Right renal cortex interstitium (tissue), 3 donors: ENCODE measurements around the gene TMEM239. TPM values are rescaled to one million over a fixed set of nuclear protein-coding genes. Genes with fewer than 3 reads are reported as not detected.

Experiments
- DNase-seq, 3 donors: peaks; one replicate each; pipeline ENCODE4 v3.0.0-alpha.2; 2013; ENCODE audit warnings: low read depth in 3 of 3, low spot score in 2 of 3
- polyA plus RNA-seq, 3 donors: library from polyadenylated mRNA; unstranded; fragments of 120-200 nt; gene quantifications; one replicate each; pipeline ENCODE4 v1.2.1, GENCODE V29; 2013; ENCODE audit not compliant: insufficient read length in 3 of 3

Gene TMEM239
- polyA plus RNA-seq, 3 donors: 0.04 TPM; not detected in 2

GRCh38 chr20:2840967-2841531, 24.9 kb downstream of the TMEM239 start:
- DNase-seq: peak in 1 of 3 donors; percentile 13

- no peak for DNase-seq
Observed at GRCh38 chr20:2845607-2846006, 29.4 kb downstream of the TMEM239 start.

- no peak for DNase-seq
Observed at GRCh38 chr20:2846698-2847097, 30.5 kb downstream of the TMEM239 start.

- DNase-seq: no peak
Observed at GRCh38 chr20:2847802-2848201, 31.6 kb downstream of the TMEM239 start.

- no peak for DNase-seq
Observed at GRCh38 chr20:2849529-2849928, 33.4 kb downstream of the TMEM239 start.

- no peak for DNase-seq
Observed at GRCh38 chr20:2851086-2851485, 34.9 kb downstream of the TMEM239 start.

DNA sequence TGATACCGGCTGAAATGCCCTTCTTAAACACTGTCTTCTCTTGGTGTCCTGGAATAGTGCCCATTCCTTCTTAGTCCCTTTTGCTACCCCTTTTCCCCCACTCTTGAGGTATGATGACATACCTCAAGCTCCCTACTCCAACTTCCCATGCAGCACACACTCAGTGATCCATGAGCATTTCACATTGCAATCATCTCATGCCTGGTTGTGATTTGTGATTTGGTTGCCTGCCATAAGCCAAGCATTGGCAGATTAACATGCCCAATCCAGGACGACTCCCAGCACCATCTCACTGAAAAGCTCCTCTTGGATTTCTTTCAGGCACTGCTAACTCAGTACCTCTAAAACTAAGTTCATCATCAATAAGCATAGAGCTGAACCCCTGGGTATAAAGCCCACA, 42.4 kb downstream of the TMEM239 start:
- DNase-seq: no peak

- DNase-seq: no peak
Observed at GRCh38 chr20:2859330-2860121, 43.4 kb downstream of the TMEM239 start.

- DNase-seq: no peak
Observed at GRCh38 chr20:2864626-2865025, 48.5 kb downstream of the TMEM239 start.

- DNase-seq: no peak
Observed at GRCh38 chr20:2865101-2865500, 48.9 kb downstream of the TMEM239 start.

- DNase-seq: no peak
Observed at GRCh38 chr20:2865630-2866029, 49.5 kb downstream of the TMEM239 start.

GRCh38 chr20:2866236-2866635, 50.1 kb downstream of the TMEM239 start:
- DNase-seq: no peak

GRCh38 chr20:2867081-2867864, 51.1 kb downstream of the TMEM239 start:
- DNase-seq: no peak

Other genes starting within 250 kb of the TMEM239 start
- gene NOP56, start 163.7 kb upstream of the TMEM239 start, polyA plus RNA-seq: 100 to 1,000 TPM; 244 to 266 (median 248) TPM
- 100 to 1,000 TPM; 128 to 137 (median 129) TPM for gene IDH3B, start 152.1 kb upstream of the TMEM239 start, polyA plus RNA-seq
- 10 to 100 TPM; 22.8 to 27.1 (median 25.7) TPM for gene EBF4, start 123.6 kb upstream of the TMEM239 start, polyA plus RNA-seq
- 100 to 1,000 TPM; 242 to 257 (median 256) TPM for gene CPXM1, start 15.7 kb upstream of the TMEM239 start, polyA plus RNA-seq
- gene C20orf141, start 1.4 kb upstream of the TMEM239 start, polyA plus RNA-seq: under 1 TPM in 2 of 3 donors, not detected in 1; 0.17 to 0.28 TPM
- 10 to 100 TPM; 52.1 to 59.9 (median 52.4) TPM for gene PCED1A, start 24.3 kb downstream of the TMEM239 start, polyA plus RNA-seq
- 10 to 100 TPM; 34.5 to 38.0 (median 35.3) TPM for gene VPS16, start 24.4 kb downstream of the TMEM239 start, polyA plus RNA-seq
- 100 to 1,000 TPM; 106 to 117 (median 114) TPM for gene PTPRA, start 57.1 kb downstream of the TMEM239 start, polyA plus RNA-seq
- under 1 TPM in 2 of 3 donors, not detected in 1; 0.22 to 0.34 TPM for gene GNRH2, start 227.3 kb downstream of the TMEM239 start, polyA plus RNA-seq
- 10 to 100 TPM; 49.1 to 57.7 (median 49.6) TPM for gene MRPS26, start 229.7 kb downstream of the TMEM239 start, polyA plus RNA-seq